ENCODE data around the gene ATP11A. TPM values are rescaled to one million over a fixed set of nuclear protein-coding genes. Genes with fewer than 3 reads are reported as not detected.
"Not testable (repeated sequence)": the region's sequence is repeated elsewhere in the genome, so short reads cannot be mapped to it uniquely, and the experiment has no call there.

The ATP11A gene
- total and polyA plus RNA-seq, 8 donors, result 271 to 502 (median 458) TPM

DNA sequence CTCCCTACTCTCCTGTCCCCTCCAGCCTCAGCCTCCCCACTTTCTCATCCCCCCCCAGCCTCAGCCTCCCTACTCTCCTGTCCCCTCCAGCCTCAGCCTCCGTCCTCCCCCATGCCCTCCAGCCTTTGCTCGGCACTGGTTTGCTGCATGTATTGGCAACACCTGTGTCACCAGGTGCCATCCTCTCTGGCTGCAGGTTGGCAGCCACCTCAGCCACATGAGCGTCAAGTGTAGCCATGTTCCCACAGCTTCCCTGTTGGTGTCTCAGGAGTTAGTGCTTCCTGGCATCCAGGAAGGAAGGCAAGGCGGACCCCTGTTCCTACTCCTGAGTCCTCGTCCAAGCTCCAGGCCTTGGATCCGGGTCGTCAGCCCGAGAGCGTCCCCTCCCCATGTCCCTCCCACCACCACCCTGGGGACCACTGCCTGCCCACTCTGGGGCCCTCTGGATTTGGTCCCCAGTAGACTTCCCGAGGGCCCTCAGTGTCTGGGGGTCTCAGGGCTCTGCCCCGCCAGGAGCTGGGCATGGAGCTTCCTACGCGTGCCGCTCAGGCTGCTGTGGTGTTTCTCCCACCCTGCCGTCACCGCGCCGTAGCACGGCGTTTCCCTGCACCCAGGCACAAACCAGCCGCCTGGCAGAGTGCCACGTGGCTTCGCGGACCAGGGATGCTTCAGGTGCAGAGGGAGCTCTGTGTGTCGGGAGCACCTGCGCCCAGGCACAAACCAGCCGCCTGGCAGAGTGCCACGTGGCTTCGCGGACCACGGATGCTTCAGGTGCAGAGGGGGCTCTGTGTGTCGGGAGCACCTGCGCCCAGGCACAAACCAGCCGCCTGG lies 150.8 kb downstream of the ATP11A start:
- H3K4me1 ChIP-seq, result no peaks in the 10 kb centered on the region
- no peaks in the 10 kb centered on the region for H3K27me3 ChIP-seq
- H3K9me3 ChIP-seq, result no peaks in the 10 kb centered on the region
- no peak for DNase-seq
- H3K4me3 ChIP-seq, result no peak overlapping the region
- intact Hi-C loops (cut with DNase I), result no loop called here
- no peak for ATAC-seq
- TF ChIP-seq, protein P1, sequence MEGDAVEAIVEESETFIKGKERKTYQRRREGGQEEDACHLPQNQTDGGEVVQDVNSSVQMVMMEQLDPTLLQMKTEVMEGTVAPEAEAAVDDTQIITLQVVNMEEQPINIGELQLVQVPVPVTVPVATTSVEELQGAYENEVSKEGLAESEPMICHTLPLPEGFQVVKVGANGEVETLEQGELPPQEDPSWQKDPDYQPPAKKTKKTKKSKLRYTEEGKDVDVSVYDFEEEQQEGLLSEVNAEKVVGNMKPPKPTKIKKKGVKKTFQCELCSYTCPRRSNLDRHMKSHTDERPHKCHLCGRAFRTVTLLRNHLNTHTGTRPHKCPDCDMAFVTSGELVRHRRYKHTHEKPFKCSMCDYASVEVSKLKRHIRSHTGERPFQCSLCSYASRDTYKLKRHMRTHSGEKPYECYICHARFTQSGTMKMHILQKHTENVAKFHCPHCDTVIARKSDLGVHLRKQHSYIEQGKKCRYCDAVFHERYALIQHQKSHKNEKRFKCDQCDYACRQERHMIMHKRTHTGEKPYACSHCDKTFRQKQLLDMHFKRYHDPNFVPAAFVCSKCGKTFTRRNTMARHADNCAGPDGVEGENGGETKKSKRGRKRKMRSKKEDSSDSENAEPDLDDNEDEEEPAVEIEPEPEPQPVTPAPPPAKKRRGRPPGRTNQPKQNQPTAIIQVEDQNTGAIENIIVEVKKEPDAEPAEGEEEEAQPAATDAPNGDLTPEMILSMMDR (IDR thresholded peaks at IDR 0.05), result no peak
- H3K36me3 ChIP-seq, result peaks cover 0 to 89% of the 10 kb centered on the region in 2 donors
- H3K27ac ChIP-seq, result no peak overlapping the region

DNA sequence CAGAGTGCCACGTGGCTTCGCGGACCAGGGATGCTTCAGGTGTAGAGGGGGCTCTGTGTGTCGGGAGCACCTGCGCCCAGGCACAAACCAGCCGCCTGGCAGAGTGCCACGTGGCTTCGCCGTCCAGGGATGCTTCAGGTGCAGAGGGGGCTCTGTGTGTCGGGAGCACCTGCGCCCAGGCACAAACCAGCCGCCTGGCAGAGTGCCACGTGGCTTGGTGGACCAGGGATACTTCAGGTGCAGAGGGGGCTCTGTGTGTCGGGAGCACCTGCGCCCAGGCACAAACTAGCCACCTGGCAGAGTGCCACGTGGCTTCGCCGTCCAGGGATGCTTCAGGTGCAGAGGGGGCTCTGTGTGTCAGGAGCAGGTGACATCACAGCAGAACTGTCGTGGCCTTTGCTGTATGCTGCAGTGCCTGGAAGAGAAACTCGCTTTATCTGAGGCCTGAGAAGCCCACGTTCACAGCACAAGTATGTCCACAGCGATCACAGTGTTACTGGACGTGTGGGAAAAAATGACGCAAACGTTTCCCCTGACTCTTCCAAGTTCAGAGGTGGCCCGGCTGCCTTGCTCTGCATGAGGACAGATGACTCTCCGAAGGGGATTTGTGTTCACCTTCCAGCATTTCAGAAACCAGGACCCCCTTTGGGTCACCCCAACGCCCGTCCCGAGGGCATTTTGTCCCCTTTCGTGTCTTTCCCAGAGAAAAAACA lies 151.6 kb downstream of the ATP11A start:
- intact Hi-C loops (cut with DNase I); H3K4me1 ChIP-seq; DNase-seq; H3K27ac ChIP-seq; ATAC-seq; H3K9me3 ChIP-seq; H3K4me3 ChIP-seq; H3K27me3 ChIP-seq: not testable (repeated sequence)
- H3K36me3 ChIP-seq, result peaks cover 0 to 89% of the 10 kb centered on the region in 2 donors

DNA sequence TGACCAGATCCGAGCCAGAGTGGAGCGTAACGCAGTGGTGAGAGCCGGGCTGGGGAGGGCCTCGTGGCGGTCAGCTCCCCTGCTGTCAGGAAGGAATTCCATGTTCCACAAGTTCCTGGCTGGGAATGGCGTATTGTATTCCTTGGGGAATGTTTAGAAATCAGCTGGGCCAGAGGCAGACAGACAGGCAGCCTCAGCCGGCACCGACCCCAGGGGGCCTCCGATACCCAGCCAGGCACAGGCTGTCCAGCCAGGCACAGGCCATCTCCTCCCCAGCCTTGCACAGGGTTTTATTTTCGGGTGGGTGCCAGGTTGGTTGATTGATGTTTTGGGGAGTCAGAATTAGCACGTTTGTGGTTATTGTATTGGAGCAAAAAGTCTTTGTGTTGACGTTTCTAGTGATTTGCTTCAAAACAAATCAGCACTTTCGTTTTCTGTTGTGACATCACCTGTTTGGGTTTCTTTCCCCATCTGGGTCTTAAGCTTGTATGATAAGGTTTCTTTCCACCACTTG lies 152.6 kb downstream of the ATP11A start:
- H3K4me1 ChIP-seq, result no peaks in the 10 kb centered on the region
- DNase-seq, result no peak
- H3K27me3 ChIP-seq, result no peaks in the 10 kb centered on the region
- peak; percentile 6 for ATAC-seq
- H3K9me3 ChIP-seq, result no peaks in the 10 kb centered on the region
- intact Hi-C loops (cut with DNase I), result no loop called here
- no peak overlapping the region for H3K4me3 ChIP-seq
- H3K27ac ChIP-seq, result no peak overlapping the region
- TF ChIP-seq, protein P1 (IDR thresholded peaks at IDR 0.05), result no peak
- H3K36me3 ChIP-seq, result peaks cover 0 to 89% of the 10 kb centered on the region in 2 donors

DNA sequence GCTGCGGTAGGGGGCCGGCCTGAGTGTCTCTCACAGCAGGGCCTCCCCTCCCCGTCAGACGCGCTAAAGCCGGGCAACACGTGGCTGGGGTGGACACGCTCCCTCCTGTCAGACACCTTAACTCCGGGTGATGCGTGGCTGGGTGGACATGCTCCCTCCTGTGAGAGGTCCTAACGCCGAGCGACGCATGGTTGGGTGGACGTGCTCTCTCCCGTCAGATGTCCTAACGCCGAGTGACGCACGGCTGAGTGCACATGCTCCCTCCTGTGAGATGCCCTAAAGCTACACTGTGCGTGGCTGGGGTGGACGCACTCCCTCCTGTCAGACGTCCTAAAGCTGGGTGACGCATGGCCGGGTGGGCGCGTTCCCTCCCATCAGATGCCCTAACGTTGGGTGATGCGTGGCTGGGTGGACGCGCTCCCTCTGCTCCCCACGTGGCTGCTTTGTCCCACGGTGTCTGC lies 153.1 kb downstream of the ATP11A start:
- peaks cover 0 to 89% of the 10 kb centered on the region in 2 donors for H3K36me3 ChIP-seq
- intact Hi-C loops (cut with DNase I), result no loop called here
- H3K9me3 ChIP-seq, result no peaks in the 10 kb centered on the region
- H3K27ac ChIP-seq, result no peak overlapping the region
- ATAC-seq (no peak), DNase-seq (no peak)
- TF ChIP-seq, protein P1 (IDR thresholded peaks at IDR 0.05), result no peak
- no peaks in the 10 kb centered on the region for H3K4me1 ChIP-seq
- H3K4me3 ChIP-seq, result no peak overlapping the region
- no peaks in the 10 kb centered on the region for H3K27me3 ChIP-seq

DNA sequence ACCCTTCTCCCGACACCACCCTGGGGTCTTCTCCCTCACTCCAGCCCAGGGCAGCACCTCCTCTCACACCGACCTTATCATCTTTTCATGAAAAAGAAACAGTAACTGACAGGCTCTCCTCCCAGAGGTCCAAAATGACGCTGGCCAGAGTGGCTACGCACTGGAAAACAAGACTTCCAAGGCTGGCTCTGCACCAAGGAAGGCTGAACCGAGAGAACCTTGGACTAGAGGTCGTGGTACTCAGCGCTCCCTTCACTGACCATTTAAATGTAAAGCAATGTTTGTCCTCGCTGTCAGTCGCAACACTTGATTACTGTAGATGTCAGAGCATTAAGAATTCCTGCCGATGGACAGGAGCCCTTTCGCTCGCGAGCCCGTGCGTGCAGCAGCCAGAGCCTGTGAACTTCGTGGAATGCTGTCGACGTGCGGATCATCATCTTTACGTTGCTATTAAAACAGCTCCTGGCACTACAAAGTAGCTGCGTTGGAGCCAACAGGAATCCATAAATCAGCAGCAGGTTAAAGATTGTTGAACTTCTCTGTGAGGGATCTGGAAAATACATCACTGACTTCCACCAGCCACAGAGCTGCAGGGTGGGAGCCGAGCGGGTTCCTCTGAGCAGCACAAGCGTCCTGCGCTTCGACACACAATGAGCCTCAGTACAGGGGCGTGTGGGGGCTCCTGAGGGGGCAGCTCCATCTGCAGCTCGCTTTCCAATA lies 153.7 kb downstream of the ATP11A start:
- Histone ChIP-seq H3K9me3 (no peaks in the 10 kb centered on the region), H3K27ac (no peak overlapping the region), H3K27me3 (no peaks in the 10 kb centered on the region), H3K4me1 (no peaks in the 10 kb centered on the region), H3K4me3 (no peak overlapping the region), H3K36me3 (peaks cover 0 to 88% of the 10 kb centered on the region in 2 donors)
- ATAC-seq, result no peak
- DNase-seq, result no peak
- intact Hi-C loops (cut with DNase I), result no loop called here
- TF ChIP-seq, protein P1 (IDR thresholded peaks at IDR 0.05), result no peak

Data from left lung (tissue), 10 donors.